ENCODE data around the gene SLC5A3. TPM values are rescaled to one million over a fixed set of nuclear protein-coding genes. Genes with fewer than 3 reads are reported as not detected.
A peak's percentile ranks its signal among the peaks of the same experiment; 100 is the strongest.

The SLC5A3 gene
- total RNA-seq, 1 donor from 2014 or later = 68.2 TPM

GRCh38 chr21:34074283-34075090, 1.1 kb downstream of the SLC5A3 start:
- Mint-ChIP-seq H3K4me3 (ENCODE audit: unreplicated experiment) (peak overlapping the region; percentile 93), H3K27ac (ENCODE audit: unreplicated experiment) (peak overlapping the region; percentile 84), H3K9me3 (ENCODE audit: unreplicated experiment) (no peaks in the 10 kb centered on the region), H3K36me3 (ENCODE audit: unreplicated experiment) (peaks cover 31% of the 10 kb centered on the region), H3K4me1 (ENCODE audit: unreplicated experiment) (peaks cover 51% of the 10 kb centered on the region), H3K27me3 (ENCODE audit: unreplicated experiment) (no peaks in the 10 kb centered on the region)
- no peak for TF ChIP-seq CTCF (IDR thresholded peaks at IDR 0.05)
- no peak for DNase-seq (ENCODE audit: extremely low spot score, unreplicated experiment)

- H3K9me3 Mint-ChIP-seq (ENCODE audit: unreplicated experiment) = no peaks in the 10 kb centered on the region
- peaks cover 33% of the 10 kb centered on the region for H3K36me3 Mint-ChIP-seq (ENCODE audit: unreplicated experiment)
- H3K4me3 Mint-ChIP-seq (ENCODE audit: unreplicated experiment) = peak overlapping the region; percentile 93
- peak overlapping the region; percentile 84 for H3K27ac Mint-ChIP-seq (ENCODE audit: unreplicated experiment)
- H3K27me3 Mint-ChIP-seq (ENCODE audit: unreplicated experiment) = no peaks in the 10 kb centered on the region
- DNase-seq (ENCODE audit: extremely low spot score, unreplicated experiment) = no peak
- TF ChIP-seq CTCF (IDR thresholded peaks at IDR 0.05) = no peak
- peaks cover 57% of the 10 kb centered on the region for H3K4me1 Mint-ChIP-seq (ENCODE audit: unreplicated experiment)
Observed at GRCh38 chr21:34075091-34075425, 1.7 kb downstream of the SLC5A3 start.

GRCh38 chr21:34075760-34076660, 2.6 kb downstream of the SLC5A3 start:
- H3K36me3 Mint-ChIP-seq (ENCODE audit: unreplicated experiment) = peaks cover 42% of the 10 kb centered on the region
- no peaks in the 10 kb centered on the region for H3K27me3 Mint-ChIP-seq (ENCODE audit: unreplicated experiment)
- H3K4me3 Mint-ChIP-seq (ENCODE audit: unreplicated experiment) = peak overlapping the region; percentile 93
- H3K27ac Mint-ChIP-seq (ENCODE audit: unreplicated experiment) = peak overlapping the region; percentile 67
- no peaks in the 10 kb centered on the region for H3K9me3 Mint-ChIP-seq (ENCODE audit: unreplicated experiment)
- TF ChIP-seq CTCF (IDR thresholded peaks at IDR 0.05) = no peak
- peaks cover 66% of the 10 kb centered on the region for H3K4me1 Mint-ChIP-seq (ENCODE audit: unreplicated experiment)
- DNase-seq (ENCODE audit: extremely low spot score, unreplicated experiment) = no peak

GRCh38 chr21:34076835-34077234, 3.5 kb downstream of the SLC5A3 start:
- H3K4me3 Mint-ChIP-seq (ENCODE audit: unreplicated experiment) = peak overlapping the region; percentile 93
- H3K27ac Mint-ChIP-seq (ENCODE audit: unreplicated experiment) = no peak overlapping the region
- no peaks in the 10 kb centered on the region for H3K27me3 Mint-ChIP-seq (ENCODE audit: unreplicated experiment)
- no peaks in the 10 kb centered on the region for H3K9me3 Mint-ChIP-seq (ENCODE audit: unreplicated experiment)
- peaks cover 48% of the 10 kb centered on the region for H3K36me3 Mint-ChIP-seq (ENCODE audit: unreplicated experiment)
- TF ChIP-seq CTCF (IDR thresholded peaks at IDR 0.05) = no peak
- DNase-seq (ENCODE audit: extremely low spot score, unreplicated experiment) = no peak
- peaks cover 73% of the 10 kb centered on the region for H3K4me1 Mint-ChIP-seq (ENCODE audit: unreplicated experiment)

GRCh38 chr21:34077888-34078287, 4.5 kb downstream of the SLC5A3 start:
- Mint-ChIP-seq H3K4me3 (ENCODE audit: unreplicated experiment) (peak overlapping the region; percentile 27), H3K27me3 (ENCODE audit: unreplicated experiment) (no peaks in the 10 kb centered on the region), H3K27ac (ENCODE audit: unreplicated experiment) (peak overlapping the region; percentile 52), H3K9me3 (ENCODE audit: unreplicated experiment) (no peaks in the 10 kb centered on the region), H3K36me3 (ENCODE audit: unreplicated experiment) (peaks cover 53% of the 10 kb centered on the region), H3K4me1 (ENCODE audit: unreplicated experiment) (peaks cover 79% of the 10 kb centered on the region)
- no peak for TF ChIP-seq CTCF (IDR thresholded peaks at IDR 0.05)
- no peak for DNase-seq (ENCODE audit: extremely low spot score, unreplicated experiment)

Data from osteocyte (in vitro differentiated cells).